ENCODE results near the gene TRIM46.
A peak's percentile ranks its signal among the peaks of the same experiment; 100 is the strongest.

TRIM46 gene

DNA sequence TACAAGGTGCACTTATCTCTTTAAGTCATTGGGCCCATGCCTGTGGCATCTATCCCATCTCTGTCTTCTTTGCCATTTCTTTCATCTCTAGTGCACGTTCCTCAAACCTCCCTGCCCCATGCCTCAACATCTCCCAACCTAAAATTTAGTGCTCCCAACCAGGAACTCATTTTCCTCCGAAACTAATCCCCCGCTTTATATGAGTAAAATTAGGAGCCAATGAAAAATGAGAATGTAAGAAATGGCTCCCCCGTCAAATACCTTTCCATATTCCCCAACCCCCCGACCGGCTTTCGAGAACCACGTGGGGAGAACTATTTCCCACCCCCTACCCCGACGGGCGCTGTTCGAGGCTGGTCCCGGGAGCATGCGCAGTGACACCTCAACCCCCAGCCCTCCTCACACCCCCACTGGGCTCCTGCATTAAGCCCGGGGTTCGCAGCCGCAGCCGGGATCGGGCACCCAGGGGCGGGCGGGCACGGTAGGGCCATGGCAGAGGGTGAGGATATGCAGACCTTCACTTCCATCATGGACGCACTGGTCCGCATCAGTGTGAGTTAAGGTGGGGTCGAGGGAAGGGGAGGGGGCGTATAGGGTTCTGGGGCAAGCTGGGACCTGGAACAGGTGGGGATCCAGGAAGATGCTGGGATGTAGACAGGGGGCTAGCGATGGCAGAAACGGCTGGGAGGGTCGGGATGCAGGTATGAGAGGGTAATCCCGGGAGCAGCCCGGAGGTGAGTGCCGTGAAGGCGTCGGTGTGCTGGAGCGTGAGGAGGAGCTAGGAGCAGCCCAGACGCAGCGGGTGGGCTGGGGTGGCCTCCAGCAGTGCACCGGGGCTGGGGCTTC, at the start of gene TRIM46:
Gene TRIM46 (plus strand): TSS at position 372 of the 846 bp plus-strand sequence. CDS start 118 bp downstream, at position 490.
- no peak for DNase-seq

DNA sequence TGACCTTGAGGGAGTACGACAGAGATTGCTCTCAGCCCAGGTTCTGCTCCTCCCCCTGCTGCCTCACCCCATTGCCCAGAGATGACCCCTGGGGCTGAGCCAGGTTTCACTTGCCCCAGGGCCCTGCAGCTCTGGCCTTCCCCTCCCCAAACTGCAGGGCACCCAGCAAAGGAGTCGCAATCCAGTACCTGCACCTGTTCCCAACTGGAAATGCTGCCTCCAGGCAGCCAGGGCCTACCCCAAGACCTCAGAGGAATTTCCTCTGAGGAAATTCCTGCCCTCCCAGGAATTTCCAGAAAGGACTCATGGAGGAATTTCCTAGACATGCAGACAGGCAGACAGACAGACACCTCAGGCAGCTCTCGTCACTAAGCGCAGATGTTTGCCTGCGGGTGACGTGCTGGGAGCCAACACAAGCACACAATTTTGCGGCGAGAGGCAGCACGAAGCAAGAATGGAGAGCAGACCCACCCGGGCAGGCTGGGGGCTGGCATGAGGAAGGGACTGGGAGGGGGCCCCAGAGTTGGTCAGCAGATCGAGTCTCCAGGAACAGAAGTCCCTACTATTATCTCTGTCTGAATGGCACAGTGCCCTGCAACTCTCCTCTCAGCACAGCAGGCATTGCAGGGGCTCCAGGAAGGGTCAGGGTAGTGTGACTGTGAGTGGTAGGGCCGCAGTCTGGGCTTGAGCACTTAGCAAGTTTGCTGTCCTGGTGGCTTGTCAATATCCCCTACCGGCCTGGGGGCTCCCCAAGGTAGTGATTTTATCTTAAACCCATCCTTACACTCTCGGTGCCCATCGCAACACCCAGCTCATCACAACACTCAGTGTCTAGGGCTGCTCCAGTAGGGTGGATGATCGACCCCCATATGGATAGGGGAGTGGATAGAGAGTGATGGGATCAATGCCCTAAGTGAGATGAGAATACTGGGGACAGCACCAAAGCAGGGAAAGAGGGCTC, 48.9 kb upstream of the TRIM46 start:
- no peak for DNase-seq

GRCh38 chr1:155125511-155125945, 48.1 kb upstream of the TRIM46 start:
- DNase-seq: no peak

- no peak for DNase-seq
Observed at GRCh38 chr1:155125946-155126555, 47.6 kb upstream of the TRIM46 start.

GRCh38 chr1:155126556-155127104, 47.0 kb upstream of the TRIM46 start:
- DNase-seq: peak; percentile 37

- DNase-seq: peak; percentile 47
Observed at GRCh38 chr1:155127105-155127966, 46.3 kb upstream of the TRIM46 start, which contains the start of gene EFNA1. Gene EFNA1 (plus strand): TSS chr1:155127876. CDS start chr1:155127978, 102 bp downstream.

GRCh38 chr1:155127967-155128754, 45.5 kb upstream of the TRIM46 start:
- no peak for DNase-seq

DNA sequence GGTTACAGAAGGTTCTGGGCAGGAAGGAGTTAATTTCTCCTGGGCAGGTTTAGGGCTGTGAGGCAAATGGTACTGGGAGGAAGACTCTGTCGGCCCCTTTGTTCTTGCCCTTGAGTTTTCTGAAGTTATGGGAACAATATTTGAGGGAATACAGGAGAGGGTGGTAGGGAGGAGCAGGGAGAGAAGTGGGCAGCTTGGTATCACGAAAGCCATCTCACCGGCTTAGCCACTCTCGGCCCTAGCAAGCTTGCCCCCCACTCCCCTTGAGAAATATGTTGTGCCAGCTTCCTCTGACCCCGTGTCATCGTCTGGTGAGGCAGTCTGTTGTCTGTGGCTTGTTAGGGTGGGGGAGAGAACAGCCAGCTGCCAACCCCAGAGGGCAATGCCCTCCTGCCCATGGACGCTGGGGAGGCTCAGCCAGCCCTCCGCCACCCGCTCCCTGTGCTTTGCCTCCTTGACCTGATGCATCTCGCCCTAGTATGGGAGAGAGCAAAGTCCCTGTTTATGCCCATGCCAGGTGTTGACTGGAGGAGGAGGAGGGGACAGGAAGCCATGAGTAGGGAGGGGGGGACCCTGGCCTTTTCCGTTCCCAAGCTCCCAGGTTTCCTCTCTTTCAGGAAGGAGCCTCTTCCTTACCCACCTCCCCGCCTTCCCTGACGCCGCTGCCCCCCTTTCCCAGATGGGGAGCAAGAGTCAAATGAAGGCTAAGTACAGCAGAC, 44.7 kb upstream of the TRIM46 start:
- DNase-seq: no peak

DNA sequence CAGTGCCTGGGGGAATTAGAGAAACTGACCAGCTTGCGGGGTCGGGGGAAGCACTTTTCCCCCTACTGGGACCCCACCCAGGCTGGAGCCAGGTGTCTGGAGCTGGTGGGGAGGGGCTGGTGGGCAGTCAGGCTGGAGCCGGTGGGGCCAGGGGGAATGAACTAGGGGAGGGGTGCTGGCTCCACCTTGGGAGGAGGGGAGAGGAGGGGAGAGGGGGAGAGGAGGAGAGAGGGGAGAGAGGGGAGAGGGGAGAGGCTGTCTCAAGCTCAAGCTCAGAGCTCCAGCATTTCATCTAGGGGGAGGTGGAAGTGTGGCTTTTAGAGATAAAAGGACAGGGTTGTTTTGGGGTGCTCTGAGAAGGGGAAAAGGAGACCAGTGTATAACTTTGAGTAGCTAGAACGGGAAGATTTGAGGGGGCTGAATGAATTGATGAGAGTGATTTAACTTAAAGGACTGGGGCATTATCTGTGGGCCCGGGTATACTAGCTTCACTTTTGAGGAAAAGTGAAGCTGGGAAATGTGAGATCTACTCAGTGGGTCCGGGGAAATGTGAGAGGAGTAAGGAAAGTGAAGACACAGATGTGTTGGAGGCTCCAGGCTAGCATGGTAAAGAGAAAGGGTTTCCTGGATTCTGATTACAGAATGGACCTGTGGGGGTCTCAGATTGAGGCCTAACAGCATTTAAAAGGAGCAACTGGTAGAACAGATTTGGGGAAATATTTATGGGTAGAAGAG, 43.2 kb upstream of the TRIM46 start:
- no peak for DNase-seq

DNA sequence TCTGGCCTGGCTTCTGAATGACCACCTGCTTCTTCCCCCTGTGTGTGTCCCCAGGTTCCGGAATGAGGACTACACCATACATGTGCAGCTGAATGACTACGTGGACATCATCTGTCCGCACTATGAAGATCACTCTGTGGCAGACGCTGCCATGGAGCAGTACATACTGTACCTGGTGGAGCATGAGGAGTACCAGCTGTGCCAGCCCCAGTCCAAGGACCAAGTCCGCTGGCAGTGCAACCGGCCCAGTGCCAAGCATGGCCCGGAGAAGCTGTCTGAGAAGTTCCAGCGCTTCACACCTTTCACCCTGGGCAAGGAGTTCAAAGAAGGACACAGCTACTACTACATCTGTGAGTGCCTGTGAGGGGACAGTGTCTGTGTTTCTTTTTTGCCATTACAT, 42.4 kb upstream of the TRIM46 start:
- no peak for DNase-seq

DNA sequence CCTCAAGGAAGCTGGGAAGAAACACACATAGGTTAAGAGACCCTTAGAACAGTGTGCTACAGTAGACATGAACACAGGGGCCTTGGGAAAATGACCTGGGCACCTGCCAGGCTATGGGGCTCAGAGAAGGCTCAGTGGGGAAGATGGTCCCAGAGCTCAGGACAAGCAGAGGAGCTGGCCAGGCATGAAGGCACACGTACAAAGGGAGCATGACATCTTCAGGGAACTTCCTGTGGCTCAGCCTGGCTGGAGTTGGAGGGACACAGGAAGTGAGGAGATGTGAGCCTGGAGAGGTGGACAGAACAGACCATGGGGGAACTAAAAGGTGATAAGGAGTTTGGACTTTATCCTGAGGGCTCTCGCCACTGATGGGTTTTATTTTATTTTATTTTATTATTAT, 41.8 kb upstream of the TRIM46 start:
- DNase-seq: no peak

- DNase-seq: no peak
Observed at GRCh38 chr1:155133799-155134281, 39.8 kb upstream of the TRIM46 start.

DNA sequence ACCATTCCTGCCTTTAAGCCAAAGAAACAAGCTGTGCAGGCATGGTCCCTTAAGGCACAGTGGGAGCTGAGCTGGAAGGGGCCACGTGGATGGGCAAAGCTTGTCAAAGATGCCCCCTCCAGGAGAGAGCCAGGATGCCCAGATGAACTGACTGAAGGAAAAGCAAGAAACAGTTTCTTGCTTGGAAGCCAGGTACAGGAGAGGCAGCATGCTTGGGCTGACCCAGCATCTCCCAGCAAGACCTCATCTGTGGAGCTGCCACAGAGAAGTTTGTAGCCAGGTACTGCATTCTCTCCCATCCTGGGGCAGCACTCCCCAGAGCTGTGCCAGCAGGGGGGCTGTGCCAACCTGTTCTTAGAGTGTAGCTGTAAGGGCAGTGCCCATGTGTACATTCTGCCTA, 39.3 kb upstream of the TRIM46 start:
- DNase-seq: no peak

DNA sequence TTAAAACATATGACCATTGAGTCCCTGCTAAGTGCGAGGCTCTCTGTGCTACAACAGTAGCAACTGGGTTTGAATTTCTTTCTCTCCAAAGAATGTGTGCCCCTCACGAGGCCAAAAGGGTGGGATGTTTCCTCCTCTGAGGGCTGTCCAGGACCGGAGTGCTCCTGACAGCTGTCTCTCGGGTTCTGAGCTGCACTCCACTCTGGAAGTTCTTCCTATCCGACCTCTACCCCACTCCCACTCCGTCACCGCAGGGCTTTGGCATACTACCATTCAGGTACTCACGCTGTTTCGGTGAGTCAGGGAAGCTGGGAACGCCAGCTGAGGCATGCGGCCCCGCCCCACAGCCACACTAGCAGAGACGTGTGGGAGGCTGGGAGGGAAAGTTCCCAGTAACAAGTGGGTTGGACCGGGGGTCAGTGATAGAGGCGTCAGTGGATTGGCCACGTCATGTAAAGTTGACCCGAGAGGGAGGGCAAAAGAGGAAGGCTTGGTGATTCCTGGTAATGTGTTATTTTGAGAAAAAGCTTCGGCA, 38.7 kb upstream of the TRIM46 start:
- DNase-seq: peak; percentile 97

DNA sequence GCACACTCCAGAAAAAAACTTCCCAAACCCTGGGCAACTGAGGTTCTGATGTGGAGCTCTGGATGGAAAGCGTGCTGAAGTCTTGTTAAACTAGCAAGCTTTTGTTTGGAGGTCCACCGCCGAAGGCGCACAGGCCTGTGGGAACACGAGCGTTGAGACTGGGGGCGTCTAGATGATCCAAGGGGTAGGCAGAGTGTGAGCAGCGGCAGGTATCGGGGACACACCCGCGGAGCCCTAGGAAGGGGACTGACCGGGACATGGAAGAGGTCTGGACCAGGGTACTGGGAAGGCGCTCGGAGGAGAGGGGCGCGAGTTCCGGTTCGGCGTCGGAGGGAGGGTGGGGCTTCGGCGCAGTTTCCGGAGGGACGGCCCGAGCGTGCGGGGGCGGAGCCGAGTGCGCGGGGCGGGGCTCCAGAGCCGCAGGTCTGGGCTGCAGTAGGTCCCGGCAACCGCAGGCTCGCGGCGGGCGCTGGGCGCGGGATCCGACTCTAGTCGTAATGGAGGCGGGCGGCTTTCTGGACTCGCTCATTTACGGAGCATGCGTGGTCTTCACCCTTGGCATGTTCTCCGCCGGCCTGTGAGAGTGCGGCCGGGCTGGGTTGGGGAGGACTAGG, 38.1 kb upstream of the TRIM46 start, which contains the start of gene SLC50A1:
Gene SLC50A1 (plus strand): TSS at position 438 of the 614 bp plus-strand sequence. CDS start 60 bp downstream, at position 498.
- peak; percentile 98 for DNase-seq

- no peak for DNase-seq
Observed at GRCh38 chr1:155136748-155137147, 36.9 kb upstream of the TRIM46 start.

DNA sequence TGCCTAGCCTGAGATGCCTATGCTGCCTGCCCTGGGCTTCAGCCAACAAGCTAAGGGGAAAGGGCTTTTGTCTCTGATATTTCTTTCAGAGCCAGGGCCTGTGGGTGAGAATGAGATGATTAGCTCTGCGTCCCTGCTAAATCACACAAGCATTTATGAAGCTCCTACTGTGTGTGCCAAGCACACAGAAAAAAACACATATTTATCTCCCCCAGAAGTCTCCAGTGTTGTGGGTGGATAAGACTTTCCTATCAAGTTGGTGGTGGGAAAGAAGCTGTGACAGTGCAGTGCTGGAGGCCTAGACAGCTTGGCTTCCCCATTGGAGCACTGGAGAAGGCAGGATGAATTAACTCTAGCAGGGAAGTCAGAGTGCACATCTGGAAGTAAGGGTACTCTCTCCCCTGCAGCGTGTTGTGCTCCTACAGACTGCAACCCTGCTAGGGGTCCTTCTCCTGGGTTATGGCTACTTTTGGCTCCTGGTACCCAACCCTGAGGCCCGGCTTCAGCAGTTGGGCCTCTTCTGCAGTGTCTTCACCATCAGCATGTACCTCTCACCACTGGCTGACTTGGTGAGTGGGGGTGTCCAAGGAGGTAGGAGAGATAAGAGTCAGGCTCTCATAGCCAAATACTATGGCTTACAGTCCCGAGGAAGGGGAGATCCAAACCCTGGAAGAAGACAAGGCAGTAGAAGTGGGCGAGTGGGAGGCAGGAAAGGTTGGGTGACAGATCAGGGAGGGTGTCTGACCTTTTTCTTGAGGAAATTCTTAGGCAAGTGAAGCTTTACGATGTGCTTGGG, 36.3 kb upstream of the TRIM46 start:
- DNase-seq: no peak

Data from suppressor macrophage treated with lipopolysaccharide for 4 hours (primary cell).